GM21423 (cell line): ENCODE data around the gene AFF3.
"Not testable (repeated sequence)": the region's sequence is repeated elsewhere in the genome, so short reads cannot be mapped to it uniquely, and the experiment has no call there.

Source experiments
- ATAC-seq: cut with Tn5 transposase; IDR thresholded peaks from one replicate; pipeline ENCODE4 v1.9.1; 2021; ENCODE audit warnings: mild to moderate bottlenecking, moderate library complexity; ENCODE audit not compliant: unreplicated experiment

AFF3 gene

GRCh38 chr2:100108648-100109020, 33.8 kb downstream of the AFF3 start:
- not testable (repeated sequence) for ATAC-seq

- ATAC-seq: no peak
Observed at GRCh38 chr2:100107906-100108647, 34.3 kb downstream of the AFF3 start.

DNA sequence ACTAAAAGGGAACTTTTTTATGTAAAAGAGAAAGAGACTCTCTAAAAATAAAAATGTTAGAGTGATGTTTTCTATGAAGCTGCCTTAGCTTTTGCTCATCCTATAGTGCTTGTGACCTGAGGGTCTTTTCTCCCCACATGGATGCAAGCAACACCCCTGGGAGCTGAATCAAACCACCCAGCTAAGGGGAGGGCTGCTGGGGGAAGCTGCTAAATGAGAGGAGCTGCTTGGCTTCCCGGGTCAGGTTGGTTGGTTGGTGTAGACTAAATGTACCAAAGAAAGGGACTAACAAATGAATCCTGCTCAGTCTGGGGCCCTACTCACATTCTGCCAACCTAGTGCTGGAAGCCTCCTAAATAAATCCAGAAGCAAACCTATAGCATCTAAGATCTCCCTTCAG, 35.0 kb downstream of the AFF3 start:
- ATAC-seq: no peak

DNA sequence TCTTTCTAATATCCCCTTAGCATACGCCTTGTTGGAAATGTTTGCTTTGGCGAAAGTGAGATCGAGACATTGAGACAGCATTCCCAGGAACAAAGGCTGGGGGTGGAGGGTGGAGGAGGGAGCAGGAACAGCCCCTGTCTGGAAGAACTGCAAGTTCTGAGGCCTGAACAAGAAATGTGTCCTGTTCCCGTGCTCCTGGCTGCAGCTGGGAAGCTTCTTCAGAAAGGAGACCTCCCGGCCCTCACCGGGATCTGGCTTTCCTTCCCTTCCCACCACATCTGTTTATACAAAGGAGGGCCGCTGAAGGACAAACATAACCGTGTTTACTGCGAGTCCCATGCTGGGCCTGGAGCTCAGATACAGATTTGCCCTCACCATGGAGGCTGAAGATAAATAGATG, 35.9 kb downstream of the AFF3 start:
- no peak for ATAC-seq

DNA sequence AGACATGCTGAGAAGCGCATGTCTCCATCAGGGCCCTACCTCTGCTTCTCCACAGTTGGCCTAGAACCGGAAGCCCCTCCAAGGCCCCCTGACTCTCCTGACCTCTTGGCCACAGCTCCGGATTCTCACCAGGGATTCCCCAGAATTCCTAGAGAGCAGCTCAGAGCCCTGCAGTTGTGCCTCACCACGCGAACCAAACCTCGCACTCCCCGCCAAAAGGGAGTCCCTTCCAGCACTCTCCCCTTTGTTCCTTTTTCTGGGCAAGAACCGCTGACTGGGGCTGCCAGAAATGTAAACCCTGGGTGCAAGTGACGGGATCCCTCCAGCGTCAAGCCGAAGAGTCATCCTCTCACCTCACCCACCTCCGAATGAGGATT, 36.7 kb downstream of the AFF3 start:
- no peak for ATAC-seq

GRCh38 chr2:100104718-100105677, 37.4 kb downstream of the AFF3 start:
- no peak for ATAC-seq

- ATAC-seq: not testable (repeated sequence)
Observed at GRCh38 chr2:100104265-100104664, 38.1 kb downstream of the AFF3 start.

GRCh38 chr2:100103527-100104252, 38.7 kb downstream of the AFF3 start:
- ATAC-seq: not testable (repeated sequence)

GRCh38 chr2:100102466-100103180, 39.8 kb downstream of the AFF3 start:
- not testable (repeated sequence) for ATAC-seq

GRCh38 chr2:100098855-100099254, 43.5 kb downstream of the AFF3 start:
- not testable (repeated sequence) for ATAC-seq

DNA sequence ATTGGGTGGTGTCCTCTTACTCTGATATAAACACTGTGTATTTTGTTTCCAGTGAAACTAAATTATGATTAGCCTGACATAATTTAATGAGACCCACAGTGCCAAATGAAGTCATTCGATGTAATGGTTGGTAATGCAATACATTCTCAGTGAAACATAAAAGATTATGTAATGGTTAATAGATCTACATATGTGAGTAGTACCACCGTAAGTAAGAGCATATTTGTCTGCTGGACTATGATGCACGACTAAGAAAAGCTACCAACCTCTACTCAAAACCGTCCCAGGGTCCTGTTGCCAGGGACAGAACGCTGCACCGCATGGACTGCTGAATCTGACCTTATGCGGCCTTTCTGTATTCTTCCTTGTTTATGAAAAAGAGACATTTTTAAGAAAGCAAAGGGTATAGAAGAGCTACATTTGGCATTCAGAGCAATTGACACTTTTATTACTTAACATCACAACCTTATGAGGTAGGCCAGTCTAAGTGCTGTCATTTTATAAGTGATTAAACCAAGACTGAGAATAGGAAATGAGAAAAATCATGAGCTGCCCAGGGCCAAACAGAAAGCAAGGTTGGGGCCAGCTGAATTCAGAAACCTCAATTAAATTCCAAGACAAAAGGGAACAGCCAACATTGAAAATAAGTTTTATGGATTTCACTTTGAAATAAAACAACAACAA, 44.6 kb downstream of the AFF3 start:
- not testable (repeated sequence) for ATAC-seq

GRCh38 chr2:100095845-100096244, 46.5 kb downstream of the AFF3 start:
- not testable (repeated sequence) for ATAC-seq

DNA sequence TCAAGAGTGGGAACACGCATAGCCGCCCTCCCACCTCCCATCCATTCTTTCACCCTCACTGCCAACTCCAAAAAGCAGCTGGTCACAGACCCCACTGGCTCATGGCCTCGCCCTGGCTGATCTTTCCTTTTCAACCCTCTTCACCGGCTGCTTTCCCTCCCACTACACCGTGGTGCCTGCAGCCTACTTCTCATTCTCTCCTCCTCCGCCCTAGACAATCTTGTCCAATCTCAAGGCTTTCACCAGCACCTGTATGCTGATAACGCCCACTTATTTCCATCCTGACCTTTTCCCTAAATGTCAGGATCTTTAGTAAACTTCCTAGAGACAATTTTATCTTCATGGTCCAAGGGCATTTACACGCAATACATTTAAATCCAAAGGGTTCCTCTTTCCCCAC, 50.6 kb downstream of the AFF3 start:
- ATAC-seq: not testable (repeated sequence)

GRCh38 chr2:100085744-100086143, 56.6 kb downstream of the AFF3 start:
- not testable (repeated sequence) for ATAC-seq

GRCh38 chr2:100083421-100084216, 58.8 kb downstream of the AFF3 start:
- not testable (repeated sequence) for ATAC-seq

DNA sequence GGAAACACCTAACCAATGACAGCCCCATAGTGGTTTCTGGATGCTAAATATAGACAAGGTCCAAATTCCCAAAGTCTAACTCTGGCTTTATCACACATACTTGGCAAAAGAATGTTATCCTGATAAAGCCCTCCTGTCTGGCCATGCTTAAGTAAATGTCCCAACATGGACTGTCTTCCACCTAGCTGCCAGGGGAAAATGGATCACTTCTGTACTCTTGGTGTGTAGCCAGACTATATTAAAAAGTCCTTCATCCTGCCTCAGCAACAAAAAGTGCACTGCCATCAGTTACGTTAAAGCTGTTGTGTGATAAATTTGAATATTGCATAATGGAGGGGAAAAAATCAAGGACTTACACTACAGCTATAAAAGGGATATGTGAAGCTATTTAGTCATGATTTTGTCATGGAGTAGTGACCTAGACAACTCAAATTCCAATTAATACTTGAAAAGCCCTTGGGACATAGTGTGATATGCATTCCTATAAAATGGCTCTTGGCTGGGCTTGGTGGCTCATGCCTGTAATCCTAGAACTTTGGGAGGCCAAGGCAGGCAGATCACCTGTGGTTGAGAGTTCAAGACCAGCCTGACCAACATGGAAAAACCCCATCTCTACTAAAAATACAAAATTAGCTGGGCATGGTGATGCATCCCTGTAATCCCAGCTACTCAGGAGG, 60.0 kb downstream of the AFF3 start:
- ATAC-seq: not testable (repeated sequence)

- ATAC-seq: no peak
Observed at GRCh38 chr2:100077935-100078334, 64.5 kb downstream of the AFF3 start.

DNA sequence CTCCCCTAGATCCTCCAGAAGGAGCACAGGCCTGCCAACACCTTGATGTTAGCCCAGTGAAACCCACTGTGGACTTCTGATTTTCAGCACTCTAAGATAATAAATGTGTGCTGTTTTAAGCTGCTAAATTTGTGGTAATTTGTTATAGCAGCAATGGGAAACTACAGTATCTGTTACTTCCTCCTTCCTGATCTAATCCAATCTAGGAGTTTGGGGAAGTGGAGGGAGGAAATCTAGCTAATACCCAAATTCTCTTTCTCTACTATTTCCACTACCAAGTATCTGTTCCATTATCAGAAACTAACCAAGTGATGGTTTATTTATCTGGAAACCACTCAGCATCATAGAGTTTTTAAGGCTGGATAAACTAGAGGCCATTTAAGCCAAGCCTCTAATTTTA, 64.9 kb downstream of the AFF3 start:
- no peak for ATAC-seq

DNA sequence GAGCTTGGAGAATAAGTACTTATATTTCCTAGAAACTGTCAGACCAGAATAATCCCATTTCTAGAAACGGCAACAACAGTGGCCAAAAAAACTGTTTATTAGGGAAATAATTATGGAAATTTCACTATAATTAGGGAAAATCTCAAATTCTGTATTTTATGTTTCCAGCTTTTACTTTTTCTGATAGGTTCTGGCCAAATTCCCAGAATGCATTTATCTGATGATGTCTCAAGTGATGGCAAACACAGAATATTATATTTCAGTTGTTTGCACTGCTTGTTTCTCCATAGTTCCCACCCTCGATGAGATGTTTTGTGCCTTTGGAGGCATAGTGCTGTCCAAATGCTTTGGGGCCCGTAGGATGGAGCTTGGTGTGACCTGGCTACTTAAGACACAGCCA, 66.9 kb downstream of the AFF3 start:
- ATAC-seq: no peak
